Hematopoietic multipotent progenitor cell treated with erythropoietin and hydrocortisone succinate and interleukin-3 and kit ligand, for 6 days (in vitro differentiated cells): ENCODE measurements around the gene USP32.
"Not testable (repeated sequence)": the region's sequence is repeated elsewhere in the genome, so short reads cannot be mapped to it uniquely, and the experiment has no call there.

Experiments
- DNase-seq: peaks from one replicate; pipeline ENCODE4 v3.0.0-alpha.2; 2015

Gene USP32

GRCh38 chr17:60401819-60402218 lies 9.9 kb upstream of the USP32 start:
- no peak for DNase-seq

GRCh38 chr17:60398227-60398959 lies 6.5 kb upstream of the USP32 start:
- peak; percentile 79 for DNase-seq

GRCh38 chr17:60396412-60396811 lies 4.5 kb upstream of the USP32 start:
- no peak for DNase-seq

- no peak for DNase-seq
Measured at GRCh38 chr17:60395508-60396065, 3.7 kb upstream of the USP32 start.

GRCh38 chr17:60393840-60394723 lies 2.1 kb upstream of the USP32 start:
- peak; percentile 60 for DNase-seq

- peak; percentile 86 for DNase-seq
Measured at GRCh38 chr17:60392845-60393702, 1.1 kb upstream of the USP32 start.

GRCh38 chr17:60391471-60392041 lies 377 bp downstream of the USP32 start:
- DNase-seq: no peak

GRCh38 chr17:60390925-60391470 lies 935 bp downstream of the USP32 start:
- peak; percentile 83 for DNase-seq

- peak; percentile 59 for DNase-seq
Measured at GRCh38 chr17:60390186-60390585, 1.7 kb downstream of the USP32 start.

- DNase-seq: peak; percentile 93
Measured at GRCh38 chr17:60388742-60389141, 3.2 kb downstream of the USP32 start.

GRCh38 chr17:60387666-60388065 lies 4.3 kb downstream of the USP32 start:
- no peak for DNase-seq

- no peak for DNase-seq
Measured at GRCh38 chr17:60386147-60387058, 5.5 kb downstream of the USP32 start.

- not testable (repeated sequence) for DNase-seq
Measured at GRCh38 chr17:60384921-60385320, 7.0 kb downstream of the USP32 start.

GRCh38 chr17:60383379-60383778 lies 8.6 kb downstream of the USP32 start:
- peak; percentile 73 for DNase-seq

GRCh38 chr17:60381958-60382357 lies 10.0 kb downstream of the USP32 start:
- DNase-seq: peak; percentile 51

GRCh38 chr17:60379461-60379860 lies 12.5 kb downstream of the USP32 start:
- DNase-seq: not testable (repeated sequence)

- DNase-seq: not testable (repeated sequence)
Measured at GRCh38 chr17:60378187-60378586, 13.7 kb downstream of the USP32 start.

- DNase-seq: no peak
Measured at GRCh38 chr17:60372790-60373483, 19.0 kb downstream of the USP32 start.

GRCh38 chr17:60371818-60372510 lies 20.0 kb downstream of the USP32 start:
- DNase-seq: no peak

GRCh38 chr17:60371416-60371815 lies 20.5 kb downstream of the USP32 start:
- DNase-seq: no peak
